PC-3 (cell line): Measurements from ENCODE around the gene VWA8. TPM values are rescaled to one million over a fixed set of nuclear protein-coding genes. Genes with fewer than 3 reads are reported as not detected.

ENCODE experiments used
- ATAC-seq: fragments of 200-7000 bp; cut with Tn5 transposase; 2 replicates; pipeline ENCODE4 v1.9.1; 2020; ENCODE audit warnings: mild to moderate bottlenecking, moderate library complexity
- BruUV-seq: library from RNA; stranded (reverse); fragments of 400-500 nt; replicated peaks from 2 replicates; lab custom pipeline; 2021; lab: Mats Ljungman, UMichigan
- CTCF ChIA-PET: fragments of 300-600 bp; sonication (Branson Sonifier 250); formaldehyde crosslinking; loops from one replicate; lab custom pipeline; 2022; ENCODE audit warnings: antibody characterized with exemption; lab: Charles Lee
- POLR2A ChIA-PET: fragments of 300-600 bp; sonication (Branson Sonifier 250); formaldehyde crosslinking; loops from one replicate; lab custom pipeline; 2022; ENCODE audit warnings: antibody characterized with exemption; ENCODE audit not compliant: unreplicated experiment; lab: Charles Lee
- DNase-seq: peaks from one replicate; pipeline ENCODE4 v3.0.0-alpha.2; 2015
- H2AFZ ChIP-seq: fragments of 300-600 bp; sonication (generic); 2 replicates; pipeline ENCODE4 v1.6.0; 2016; ENCODE audit warnings: antibody characterized with exemption, low read length
- H3F3A ChIP-seq: fragments of 300-600 bp; sonication (generic); one replicate; pipeline ENCODE4 v1.6.0; 2017; ENCODE audit warnings: antibody characterized with exemption, low read length, control low read depth, mild to moderate bottlenecking; ENCODE audit not compliant: unreplicated experiment
- H3K27ac ChIP-seq: fragments of 300-600 bp; sonication (generic); 2 replicates; pipeline ENCODE4 v1.5.1; 2016; ENCODE audit warnings: mild to moderate bottlenecking, low read length
- H3K27me3 ChIP-seq: fragments of 300-600 bp; sonication (generic); 2 replicates; pipeline ENCODE4 v1.6.1; 2016; ENCODE audit warnings: low read length, mixed read lengths
- H3K36me3 ChIP-seq: fragments of 300-600 bp; sonication (generic); 2 replicates; pipeline ENCODE4 v1.6.1; 2016; ENCODE audit warnings: low read depth, mixed run types, low read length, mixed read lengths
- H3K4me1 ChIP-seq: fragments of 300-600 bp; sonication (generic); 2 replicates; pipeline ENCODE4 v1.5.1; 2016; ENCODE audit warnings: low read length; ENCODE audit not compliant: insufficient read depth
- H3K4me2 ChIP-seq: fragments of 300-600 bp; sonication (generic); 2 replicates; pipeline ENCODE4 v1.6.0; 2016; ENCODE audit warnings: low read length
- H3K4me3 ChIP-seq: fragments of 300-600 bp; sonication (generic); 2 replicates; pipeline ENCODE4 v1.5.1; 2016; ENCODE audit warnings: mild to moderate bottlenecking, low read length, mixed read lengths
- H3K79me2 ChIP-seq: fragments of 300-600 bp; sonication (generic); 2 replicates; pipeline ENCODE4 v1.6.1; 2017; ENCODE audit warnings: low read length, mixed read lengths
- H3K9ac ChIP-seq: fragments of 300-600 bp; sonication (generic); 2 replicates; pipeline ENCODE4 v1.6.0; 2016; ENCODE audit warnings: mild to moderate bottlenecking, low read length
- H3K9me2 ChIP-seq: fragments of 300-600 bp; sonication (generic); replicated peaks from 2 replicates; pipeline ENCODE4 v1.6.1; 2016; ENCODE audit warnings: mixed run types, low read length, mixed read lengths
- H3K9me3 ChIP-seq: fragments of 300-600 bp; sonication (generic); 2 replicates; pipeline ENCODE4 v1.6.1; 2016; ENCODE audit warnings: low read length, mixed read lengths
- H4K20me1 ChIP-seq: fragments of 300-600 bp; sonication (generic); 2 replicates; pipeline ENCODE4 v1.6.1; 2016; ENCODE audit warnings: low read length, mixed read lengths
- EZH2 ChIP-seq: fragments of 300-600 bp; sonication (generic); IDR thresholded peaks from one replicate; pipeline ENCODE4 v1.6.1; 2017; ENCODE audit warnings: antibody characterized with exemption, mild to moderate bottlenecking, low read length; ENCODE audit not compliant: unreplicated experiment
- EZH2phosphoT487 ChIP-seq: fragments of 300-600 bp; sonication (generic); IDR thresholded peaks from 2 replicates; pipeline ENCODE4 v1.6.1; 2018; ENCODE audit warnings: mild to moderate bottlenecking, antibody characterized with exemption, low read length, borderline replicate concordance
- intact Hi-C: fragments of 100-400 bp; cut with micrococcal nuclease; formaldehyde crosslinking; loops from 2 replicates; pipeline ENCODE4 v1.9.0; 2023
- total RNA-seq: library from RNA; depleted of rRNA; stranded (reverse); fragments of >200 nt; gene quantifications from 2 replicates; pipeline ENCODE4 v1.2.3, GENCODE V29; 2014
- TF ChIP-seq, protein P1 (sequence below): fragments of 300-600 bp; sonication (generic); conservative IDR thresholded peaks from 2 replicates; pipeline ENCODE4 v1.5.1; 2017; ENCODE audit warnings: antibody characterized with exemption, low read depth, mild to moderate bottlenecking, low read length

Gene VWA8
- total RNA-seq, 1 experiment from 2014 or later: 10.0 TPM

DNA sequence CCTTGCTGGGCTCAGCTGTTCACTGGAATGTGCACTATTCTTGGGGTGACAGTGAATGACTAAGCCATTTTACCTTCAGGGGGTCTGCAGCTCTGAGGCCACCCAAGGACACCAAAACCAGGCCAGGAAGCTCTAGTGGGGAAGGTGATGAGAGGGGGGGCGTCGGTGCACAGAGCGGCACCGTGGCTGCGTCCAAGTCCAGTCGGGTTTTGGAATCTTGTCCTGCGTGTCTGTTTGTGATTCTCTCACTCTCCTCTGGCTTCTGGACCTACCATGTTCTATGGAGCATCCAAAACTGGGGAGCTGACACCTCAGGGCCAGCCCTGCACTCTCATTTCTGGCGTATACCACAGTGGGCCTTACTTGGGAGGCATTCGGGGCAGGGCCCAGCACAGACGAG, 411.4 kb downstream of the VWA8 start:
- no peak overlapping the region for H2AFZ ChIP-seq
- no peak for ATAC-seq
- no peak for DNase-seq
- H3K9ac ChIP-seq: no peak overlapping the region
- peaks cover 18% of the 10 kb centered on the region for H3K4me1 ChIP-seq
- no peaks in the 10 kb centered on the region for H3K27me3 ChIP-seq
- H3K9me3 ChIP-seq: no peaks in the 10 kb centered on the region
- H3F3A ChIP-seq: no peaks in the 10 kb centered on the region
- no peak overlapping the region for H3K4me3 ChIP-seq
- ChIA-PET CTCF (no interaction called here), POLR2A (no interaction called here)
- H3K79me2 ChIP-seq: no peaks in the 10 kb centered on the region
- H3K36me3 ChIP-seq: no peaks in the 10 kb centered on the region
- TF ChIP-seq, protein P1, sequence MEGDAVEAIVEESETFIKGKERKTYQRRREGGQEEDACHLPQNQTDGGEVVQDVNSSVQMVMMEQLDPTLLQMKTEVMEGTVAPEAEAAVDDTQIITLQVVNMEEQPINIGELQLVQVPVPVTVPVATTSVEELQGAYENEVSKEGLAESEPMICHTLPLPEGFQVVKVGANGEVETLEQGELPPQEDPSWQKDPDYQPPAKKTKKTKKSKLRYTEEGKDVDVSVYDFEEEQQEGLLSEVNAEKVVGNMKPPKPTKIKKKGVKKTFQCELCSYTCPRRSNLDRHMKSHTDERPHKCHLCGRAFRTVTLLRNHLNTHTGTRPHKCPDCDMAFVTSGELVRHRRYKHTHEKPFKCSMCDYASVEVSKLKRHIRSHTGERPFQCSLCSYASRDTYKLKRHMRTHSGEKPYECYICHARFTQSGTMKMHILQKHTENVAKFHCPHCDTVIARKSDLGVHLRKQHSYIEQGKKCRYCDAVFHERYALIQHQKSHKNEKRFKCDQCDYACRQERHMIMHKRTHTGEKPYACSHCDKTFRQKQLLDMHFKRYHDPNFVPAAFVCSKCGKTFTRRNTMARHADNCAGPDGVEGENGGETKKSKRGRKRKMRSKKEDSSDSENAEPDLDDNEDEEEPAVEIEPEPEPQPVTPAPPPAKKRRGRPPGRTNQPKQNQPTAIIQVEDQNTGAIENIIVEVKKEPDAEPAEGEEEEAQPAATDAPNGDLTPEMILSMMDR: no peak
- H3K27ac ChIP-seq: no peak overlapping the region
- BruUV-seq: no TSS peak
- no peak overlapping the region for H3K4me2 ChIP-seq
- intact Hi-C loops: no loop called here
- H3K9me2 ChIP-seq: no peaks in the 10 kb centered on the region
- H4K20me1 ChIP-seq: no peaks in the 10 kb centered on the region

DNA sequence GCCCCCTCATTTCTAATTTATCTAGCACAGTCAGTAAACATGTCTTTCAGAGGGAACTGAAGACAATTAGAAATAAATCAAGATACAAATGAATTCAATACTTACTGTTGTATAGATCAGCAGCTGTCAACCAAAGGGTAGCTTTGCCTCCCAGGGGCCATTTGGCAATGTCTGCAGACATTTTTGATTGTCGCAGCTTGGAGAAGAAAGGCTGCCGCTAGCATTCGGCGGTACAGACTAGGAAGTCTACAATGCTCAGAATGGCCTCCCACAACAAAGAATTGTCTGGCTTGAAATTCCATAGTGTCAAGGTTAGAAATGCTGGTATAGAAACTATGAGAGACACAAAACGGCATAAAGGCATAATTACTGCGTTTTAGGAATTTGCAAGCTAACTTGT, 412.0 kb downstream of the VWA8 start:
- H3K9me2 ChIP-seq: no peaks in the 10 kb centered on the region
- DNase-seq (no peak), ATAC-seq (no peak)
- ChIA-PET POLR2A (no interaction called here), CTCF (no interaction called here)
- no peak overlapping the region for H3K4me3 ChIP-seq
- no TSS peak for BruUV-seq
- H2AFZ ChIP-seq: no peak overlapping the region
- intact Hi-C loops: no loop called here
- no peak overlapping the region for H3K9ac ChIP-seq
- H3K27me3 ChIP-seq: no peaks in the 10 kb centered on the region
- H3K79me2 ChIP-seq: no peaks in the 10 kb centered on the region
- TF ChIP-seq EZH2phosphoT487: no peak
- no peak for TF ChIP-seq EZH2
- TF ChIP-seq, protein P1: no peak
- no peaks in the 10 kb centered on the region for H3K36me3 ChIP-seq
- H4K20me1 ChIP-seq: no peaks in the 10 kb centered on the region
- H3K9me3 ChIP-seq: no peaks in the 10 kb centered on the region
- H3K4me1 ChIP-seq: peaks cover 18% of the 10 kb centered on the region
- H3K27ac ChIP-seq: no peak overlapping the region
- H3K4me2 ChIP-seq: no peak overlapping the region
- H3F3A ChIP-seq: no peaks in the 10 kb centered on the region

DNA sequence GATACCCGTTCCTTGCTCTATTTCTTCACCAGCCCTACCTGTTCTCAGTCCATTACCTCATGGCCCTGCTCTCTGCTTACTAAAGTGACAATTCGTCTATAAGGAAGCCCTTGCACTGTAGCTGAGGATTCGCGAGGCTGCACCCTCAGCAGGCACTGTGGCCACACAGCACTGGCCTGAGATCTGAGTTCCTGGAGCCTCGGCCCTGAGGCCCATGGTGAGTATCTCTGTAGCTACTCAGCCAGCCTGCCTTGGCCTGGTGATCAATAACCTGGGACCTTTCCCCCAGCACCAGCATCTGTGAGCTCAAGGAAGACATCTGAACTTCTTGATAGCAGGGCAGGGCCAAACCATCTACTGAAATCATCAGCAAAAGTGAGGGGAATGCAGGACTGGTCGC, 412.9 kb downstream of the VWA8 start:
- no peak for TF ChIP-seq EZH2
- TF ChIP-seq, protein P1: no peak
- TF ChIP-seq EZH2phosphoT487: no peak
- no TSS peak for BruUV-seq
- H3K4me3 ChIP-seq: no peak overlapping the region
- H3K36me3 ChIP-seq: no peaks in the 10 kb centered on the region
- H3F3A ChIP-seq: no peaks in the 10 kb centered on the region
- H3K9ac ChIP-seq: no peak overlapping the region
- H3K27me3 ChIP-seq: no peaks in the 10 kb centered on the region
- H3K27ac ChIP-seq: no peak overlapping the region
- no peak overlapping the region for H2AFZ ChIP-seq
- H3K9me2 ChIP-seq: no peaks in the 10 kb centered on the region
- ATAC-seq (no peak), DNase-seq (no peak)
- H3K79me2 ChIP-seq: no peaks in the 10 kb centered on the region
- ChIA-PET POLR2A (no interaction called here), CTCF (no interaction called here)
- peaks cover 18% of the 10 kb centered on the region for H3K4me1 ChIP-seq
- no peaks in the 10 kb centered on the region for H4K20me1 ChIP-seq
- intact Hi-C loops: no loop called here
- no peak overlapping the region for H3K4me2 ChIP-seq
- H3K9me3 ChIP-seq: no peaks in the 10 kb centered on the region
